ENCODE data around the gene TRPM3.

TRPM3 gene

DNA sequence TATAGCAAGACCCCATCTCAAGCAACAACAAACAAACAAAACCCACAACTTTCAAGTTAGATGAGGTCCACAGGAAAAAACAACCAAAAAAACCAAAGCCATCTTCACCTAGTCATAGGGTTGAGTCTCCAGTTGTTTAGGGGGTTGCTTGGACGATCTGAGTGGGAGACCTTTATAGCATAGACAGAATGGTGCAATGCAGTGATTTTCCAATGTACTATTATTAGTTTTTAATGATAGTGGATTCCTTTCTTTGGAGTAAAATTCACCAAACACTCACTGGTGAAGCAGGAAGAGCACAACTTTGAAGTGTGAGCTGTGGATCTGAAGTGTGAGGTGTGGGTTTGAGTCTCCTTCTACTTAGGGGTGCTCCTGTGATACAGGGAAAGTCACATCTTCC lies 640.0 kb downstream of the TRPM3 start:
- H3K4me3 ChIP-seq (ENCODE audit: low read depth, low read length), result no peak overlapping the region
- no peak for TF ChIP-seq CTCF (IDR thresholded peaks at IDR 0.05; ENCODE audit: borderline replicate concordance, insufficient read depth, low read depth, low read length)

DNA sequence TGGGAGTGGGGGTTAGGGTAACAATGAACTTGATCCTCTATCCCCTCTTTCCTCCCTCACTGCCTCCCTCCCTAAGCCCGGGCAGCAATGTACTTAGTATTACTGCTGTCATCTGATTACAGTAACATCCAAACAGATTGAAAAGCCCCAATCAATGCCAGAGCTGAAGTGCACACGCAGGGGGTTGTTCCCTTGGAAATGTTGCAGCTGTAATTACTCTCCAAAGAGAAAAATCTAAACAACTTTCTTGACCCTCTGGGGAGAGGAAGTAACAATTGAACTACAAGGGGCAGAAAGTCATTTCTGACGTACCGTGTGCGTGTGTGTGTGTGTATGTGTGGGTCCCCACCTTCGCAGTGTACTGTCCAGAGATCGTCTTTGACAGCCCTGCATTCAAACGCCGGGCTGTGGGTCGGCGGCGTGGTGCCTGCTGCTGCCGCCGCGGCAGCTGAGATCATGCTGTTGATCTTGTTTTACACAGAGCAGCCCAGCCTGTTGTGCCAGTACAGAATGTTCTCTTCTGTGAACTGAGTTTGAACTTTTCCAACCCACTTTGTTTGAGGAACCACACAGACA lies 640.9 kb downstream of the TRPM3 start:
- TF ChIP-seq CTCF (IDR thresholded peaks at IDR 0.05; ENCODE audit: borderline replicate concordance, insufficient read depth, low read depth, low read length), result no peak

DNA sequence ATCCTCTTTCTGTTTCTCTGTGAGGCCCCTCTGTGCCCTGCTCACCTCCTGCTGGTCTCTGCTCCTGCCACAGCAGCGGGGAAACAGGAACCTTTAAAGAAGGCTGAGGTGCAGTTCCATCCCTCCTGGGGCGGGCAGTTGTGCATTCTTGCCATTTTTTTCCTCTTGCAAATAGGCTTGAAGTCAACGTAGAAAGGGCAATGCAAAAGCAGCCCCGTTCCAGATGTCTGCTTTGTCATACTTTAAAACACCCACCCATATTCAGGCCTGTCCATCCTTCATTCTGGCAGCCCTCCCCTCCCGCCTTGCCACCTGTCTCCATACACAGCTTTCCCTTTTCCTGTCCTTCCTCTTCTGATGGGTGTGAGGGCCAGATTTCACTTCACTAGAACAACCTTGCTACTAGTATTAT lies 641.5 kb downstream of the TRPM3 start:
- no peak overlapping the region for H3K4me3 ChIP-seq (ENCODE audit: low read depth, low read length)
- TF ChIP-seq CTCF (IDR thresholded peaks at IDR 0.05; ENCODE audit: borderline replicate concordance, insufficient read depth, low read depth, low read length), result no peak

More for the DNA sequence above, 640.9 kb downstream of the TRPM3 start:
- H3K4me3 ChIP-seq (ENCODE audit: low read depth, low read length), result no peak overlapping the region
